ENCODE data around the gene LMNTD2.

LMNTD2 gene

GRCh38 chr11:605286-606129, 45.0 kb upstream of the LMNTD2 start:
- no peak for TF ChIP-seq CTCF (IDR thresholded peaks at IDR 0.05; ENCODE audit: low read depth, low read length, missing control alignments)
- no peak for DNase-seq (ENCODE audit: extremely low read depth, low read depth)
- no peak overlapping the region for H3K4me3 ChIP-seq (replicated peaks; ENCODE audit: low read depth, low read length)

GRCh38 chr11:603154-603553, 42.6 kb upstream of the LMNTD2 start:
- TF ChIP-seq CTCF (IDR thresholded peaks at IDR 0.05; ENCODE audit: low read depth, low read length, missing control alignments), result no peak
- no peak for DNase-seq (ENCODE audit: extremely low read depth, low read depth)
- H3K4me3 ChIP-seq (replicated peaks; ENCODE audit: low read depth, low read length), result no peak overlapping the region

GRCh38 chr11:601573-602245, 41.2 kb upstream of the LMNTD2 start:
- DNase-seq (ENCODE audit: extremely low read depth, low read depth), result no peak
- TF ChIP-seq CTCF (IDR thresholded peaks at IDR 0.05; ENCODE audit: low read depth, low read length, missing control alignments), result no peak
- no peak overlapping the region for H3K4me3 ChIP-seq (replicated peaks; ENCODE audit: low read depth, low read length)

- H3K4me3 ChIP-seq (replicated peaks; ENCODE audit: low read depth, low read length), result no peak overlapping the region
- no peak for TF ChIP-seq CTCF (IDR thresholded peaks at IDR 0.05; ENCODE audit: low read depth, low read length, missing control alignments)
- no peak for DNase-seq (ENCODE audit: extremely low read depth, low read depth)
Measured at GRCh38 chr11:598005-598680, 37.6 kb upstream of the LMNTD2 start.

GRCh38 chr11:597166-597725, 36.7 kb upstream of the LMNTD2 start:
- no peak overlapping the region for H3K4me3 ChIP-seq (replicated peaks; ENCODE audit: low read depth, low read length)
- no peak for TF ChIP-seq CTCF (IDR thresholded peaks at IDR 0.05; ENCODE audit: low read depth, low read length, missing control alignments)
- no peak for DNase-seq (ENCODE audit: extremely low read depth, low read depth)

- no peak overlapping the region for H3K4me3 ChIP-seq (replicated peaks; ENCODE audit: low read depth, low read length)
- TF ChIP-seq CTCF (IDR thresholded peaks at IDR 0.05; ENCODE audit: low read depth, low read length, missing control alignments), result no peak
- no peak for DNase-seq (ENCODE audit: extremely low read depth, low read depth)
Measured at GRCh38 chr11:596374-596773, 35.8 kb upstream of the LMNTD2 start.

All from HFF-Myc (cell line).